LoVo (cell line): ENCODE measurements around the gene MALAT1.
"Not testable (repeated sequence)": the region's sequence is repeated elsewhere in the genome, so short reads cannot be mapped to it uniquely, and the experiment has no call there.

ENCODE experiments used
- DNase-seq: peaks from one replicate; pipeline ENCODE4 v3.0.0-alpha.2; 2016; ENCODE audit warnings: low spot score

MALAT1 gene

GRCh38 chr11:65522718-65523630 is 24.1 kb downstream of the MALAT1 start:
- DNase-seq, result not testable (repeated sequence)

GRCh38 chr11:65523631-65523968 is 24.8 kb downstream of the MALAT1 start:
- not testable (repeated sequence) for DNase-seq

GRCh38 chr11:65524014-65524740 is 25.3 kb downstream of the MALAT1 start:
- no peak for DNase-seq

GRCh38 chr11:65524741-65525545 is 26.1 kb downstream of the MALAT1 start, which contains the start of gene SCYL1:
Gene SCYL1 (plus strand): TSS chr11:65525083. CDS start chr11:65525154, 71 bp downstream.
- peak; percentile 79 for DNase-seq

- no peak for DNase-seq
Measured at GRCh38 chr11:65525546-65526480, 27.0 kb downstream of the MALAT1 start.

- no peak for DNase-seq
Measured at GRCh38 chr11:65526744-65527143, 27.9 kb downstream of the MALAT1 start.

GRCh38 chr11:65528819-65529350 is 30.0 kb downstream of the MALAT1 start:
- DNase-seq, result no peak

GRCh38 chr11:65529475-65530156 is 30.8 kb downstream of the MALAT1 start:
- no peak for DNase-seq

GRCh38 chr11:65530157-65530496 is 31.3 kb downstream of the MALAT1 start:
- DNase-seq, result no peak

- DNase-seq, result no peak
Measured at GRCh38 chr11:65532388-65533064, 33.7 kb downstream of the MALAT1 start.

- no peak for DNase-seq
Measured at GRCh38 chr11:65535102-65535501, 36.3 kb downstream of the MALAT1 start.

GRCh38 chr11:65536412-65537295 is 37.8 kb downstream of the MALAT1 start:
- no peak for DNase-seq

GRCh38 chr11:65537296-65537597 is 38.4 kb downstream of the MALAT1 start:
- no peak for DNase-seq

GRCh38 chr11:65537620-65538231 is 38.9 kb downstream of the MALAT1 start:
- DNase-seq, result no peak

- no peak for DNase-seq
Measured at GRCh38 chr11:65538232-65538914, 39.5 kb downstream of the MALAT1 start.

GRCh38 chr11:65538915-65539743 is 40.3 kb downstream of the MALAT1 start:
- no peak for DNase-seq

GRCh38 chr11:65539744-65540289 is 41.0 kb downstream of the MALAT1 start:
- DNase-seq, result no peak
